Measurements from ENCODE around the gene GOLGB1. TPM values are rescaled to one million over a fixed set of nuclear protein-coding genes. Genes with fewer than 3 reads are reported as not detected.
"Not testable (repeated sequence)": the region's sequence is repeated elsewhere in the genome, so short reads cannot be mapped to it uniquely, and the experiment has no call there.

Gene GOLGB1
- total RNA-seq, 1 donor from 2014 or later: 65.0 TPM

DNA sequence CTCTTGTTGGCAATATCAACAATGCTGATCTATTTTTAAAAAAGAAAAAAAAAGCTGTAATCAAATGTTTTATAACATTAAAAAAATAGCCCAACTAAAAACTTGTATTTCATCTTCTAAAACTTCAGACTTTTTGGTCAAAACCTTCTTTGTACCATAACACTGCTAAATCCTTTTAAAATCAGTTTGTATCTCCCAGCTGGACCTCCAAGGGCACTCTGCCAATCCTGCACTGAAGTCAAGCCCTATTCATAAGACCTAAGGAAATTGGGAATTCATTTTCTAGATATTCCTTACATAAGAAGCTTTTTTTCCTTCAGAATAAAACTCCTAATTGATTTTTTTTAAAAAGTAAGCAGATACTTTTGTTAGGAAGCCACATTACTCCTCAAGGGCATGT, 50.6 kb downstream of the GOLGB1 start:
- peaks cover 2% of the 10 kb centered on the region for H3K9me3 Mint-ChIP-seq (ENCODE audit: low read depth)
- TF ChIP-seq, protein P1, sequence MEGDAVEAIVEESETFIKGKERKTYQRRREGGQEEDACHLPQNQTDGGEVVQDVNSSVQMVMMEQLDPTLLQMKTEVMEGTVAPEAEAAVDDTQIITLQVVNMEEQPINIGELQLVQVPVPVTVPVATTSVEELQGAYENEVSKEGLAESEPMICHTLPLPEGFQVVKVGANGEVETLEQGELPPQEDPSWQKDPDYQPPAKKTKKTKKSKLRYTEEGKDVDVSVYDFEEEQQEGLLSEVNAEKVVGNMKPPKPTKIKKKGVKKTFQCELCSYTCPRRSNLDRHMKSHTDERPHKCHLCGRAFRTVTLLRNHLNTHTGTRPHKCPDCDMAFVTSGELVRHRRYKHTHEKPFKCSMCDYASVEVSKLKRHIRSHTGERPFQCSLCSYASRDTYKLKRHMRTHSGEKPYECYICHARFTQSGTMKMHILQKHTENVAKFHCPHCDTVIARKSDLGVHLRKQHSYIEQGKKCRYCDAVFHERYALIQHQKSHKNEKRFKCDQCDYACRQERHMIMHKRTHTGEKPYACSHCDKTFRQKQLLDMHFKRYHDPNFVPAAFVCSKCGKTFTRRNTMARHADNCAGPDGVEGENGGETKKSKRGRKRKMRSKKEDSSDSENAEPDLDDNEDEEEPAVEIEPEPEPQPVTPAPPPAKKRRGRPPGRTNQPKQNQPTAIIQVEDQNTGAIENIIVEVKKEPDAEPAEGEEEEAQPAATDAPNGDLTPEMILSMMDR (IDR thresholded peaks at IDR 0.05): no peak
- H3K4me1 Mint-ChIP-seq (ENCODE audit: low read depth): peaks cover 16% of the 10 kb centered on the region
- H3K27ac Mint-ChIP-seq (ENCODE audit: unreplicated experiment): no peak overlapping the region
- no peak for DNase-seq (ENCODE audit: low spot score)
- H3K27me3 Mint-ChIP-seq (ENCODE audit: low read depth): no peaks in the 10 kb centered on the region
- H3K4me3 Mint-ChIP-seq (ENCODE audit: unreplicated experiment): no peak overlapping the region
- H3K36me3 Mint-ChIP-seq (ENCODE audit: low read depth): peaks cover 18% of the 10 kb centered on the region

DNA sequence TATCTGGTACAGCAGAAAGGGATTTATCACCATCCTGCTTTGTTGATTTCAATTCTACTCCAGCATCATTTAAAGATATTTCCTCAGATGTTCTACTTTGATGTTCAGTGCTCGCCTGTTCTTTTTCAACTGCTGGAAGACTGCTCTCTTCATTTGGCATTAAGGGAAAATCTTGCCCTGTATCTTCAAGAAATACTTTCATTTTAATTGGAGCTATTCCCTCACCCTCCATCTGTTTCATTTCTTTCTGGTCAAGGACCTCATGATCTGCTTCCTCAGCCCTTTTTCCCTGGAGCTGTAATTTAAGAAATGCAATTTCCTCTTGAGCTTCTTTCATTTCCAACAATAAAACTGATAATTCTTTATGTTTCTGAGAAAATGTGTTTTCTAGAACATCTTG, 51.1 kb downstream of the GOLGB1 start:
- Mint-ChIP-seq H3K36me3 (ENCODE audit: low read depth) (peaks cover 16% of the 10 kb centered on the region), H3K27ac (ENCODE audit: unreplicated experiment) (no peak overlapping the region), H3K4me3 (ENCODE audit: unreplicated experiment) (no peak overlapping the region), H3K27me3 (ENCODE audit: low read depth) (no peaks in the 10 kb centered on the region), H3K9me3 (ENCODE audit: low read depth) (no peaks in the 10 kb centered on the region), H3K4me1 (ENCODE audit: low read depth) (peaks cover 16% of the 10 kb centered on the region)
- TF ChIP-seq, protein P1 (IDR thresholded peaks at IDR 0.05): no peak
- DNase-seq (ENCODE audit: low spot score): no peak

DNA sequence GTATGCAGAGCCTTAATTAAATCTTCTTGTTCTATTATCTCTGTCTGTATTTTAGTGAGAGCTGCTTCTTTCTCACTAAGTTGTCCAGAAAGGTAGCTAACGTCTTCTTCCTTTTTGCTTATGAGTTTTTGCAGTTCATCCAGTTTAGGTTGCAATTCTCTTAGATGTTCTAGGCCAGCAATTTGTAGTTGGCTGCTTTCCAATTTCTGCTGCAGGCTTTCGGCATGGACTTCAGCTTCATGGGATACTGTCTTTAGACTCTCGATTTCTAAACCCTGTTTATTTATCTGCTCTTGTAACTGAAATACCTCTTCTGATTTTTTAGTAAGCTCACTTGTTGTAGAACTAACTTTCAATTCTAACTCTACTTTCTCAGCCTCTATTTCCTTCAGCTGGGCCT, 53.4 kb downstream of the GOLGB1 start:
- DNase-seq (ENCODE audit: low spot score): no peak
- TF ChIP-seq, protein P1 (IDR thresholded peaks at IDR 0.05): no peak
- Mint-ChIP-seq H3K9me3 (ENCODE audit: low read depth) (no peaks in the 10 kb centered on the region), H3K36me3 (ENCODE audit: low read depth) (peaks cover 25% of the 10 kb centered on the region), H3K4me1 (ENCODE audit: low read depth) (peaks cover 16% of the 10 kb centered on the region), H3K27me3 (ENCODE audit: low read depth) (no peaks in the 10 kb centered on the region), H3K27ac (ENCODE audit: unreplicated experiment) (no peak overlapping the region), H3K4me3 (ENCODE audit: unreplicated experiment) (no peak overlapping the region)

DNA sequence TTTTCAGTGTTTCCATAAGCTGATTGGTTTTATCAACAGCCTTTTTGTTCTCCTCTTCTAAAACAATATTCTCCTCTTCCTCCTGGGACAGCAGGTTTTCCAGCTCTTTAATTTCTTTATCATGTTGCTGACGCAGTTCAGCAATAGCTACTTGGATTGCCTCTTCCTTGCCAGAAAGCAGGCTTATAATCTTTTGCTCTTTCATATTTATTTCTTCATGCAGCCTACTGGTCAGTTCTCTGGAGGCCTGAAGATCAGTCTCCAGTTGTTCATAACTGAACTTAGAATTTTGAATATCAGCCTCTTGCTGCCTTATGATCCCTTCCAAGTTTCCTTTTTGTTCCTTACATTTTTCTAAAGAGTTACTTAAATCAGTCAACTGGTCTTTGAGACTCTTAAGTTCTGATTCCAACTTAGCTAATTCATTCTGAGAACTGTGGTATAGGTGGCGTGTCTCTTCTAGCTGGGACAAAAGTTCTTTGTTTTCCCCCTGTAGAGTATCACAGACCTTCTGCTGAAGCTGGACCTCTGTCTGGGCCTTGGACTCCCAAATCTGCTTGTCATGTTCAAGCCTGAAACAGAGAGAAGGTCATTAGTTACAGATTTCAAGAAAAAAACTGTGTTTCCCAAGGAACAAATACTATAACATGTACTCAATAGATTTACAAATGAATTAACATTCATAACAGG, 57.4 kb downstream of the GOLGB1 start:
- Mint-ChIP-seq H3K4me1 (ENCODE audit: low read depth) (no peaks in the 10 kb centered on the region), H3K27ac (ENCODE audit: unreplicated experiment) (no peak overlapping the region)

DNA sequence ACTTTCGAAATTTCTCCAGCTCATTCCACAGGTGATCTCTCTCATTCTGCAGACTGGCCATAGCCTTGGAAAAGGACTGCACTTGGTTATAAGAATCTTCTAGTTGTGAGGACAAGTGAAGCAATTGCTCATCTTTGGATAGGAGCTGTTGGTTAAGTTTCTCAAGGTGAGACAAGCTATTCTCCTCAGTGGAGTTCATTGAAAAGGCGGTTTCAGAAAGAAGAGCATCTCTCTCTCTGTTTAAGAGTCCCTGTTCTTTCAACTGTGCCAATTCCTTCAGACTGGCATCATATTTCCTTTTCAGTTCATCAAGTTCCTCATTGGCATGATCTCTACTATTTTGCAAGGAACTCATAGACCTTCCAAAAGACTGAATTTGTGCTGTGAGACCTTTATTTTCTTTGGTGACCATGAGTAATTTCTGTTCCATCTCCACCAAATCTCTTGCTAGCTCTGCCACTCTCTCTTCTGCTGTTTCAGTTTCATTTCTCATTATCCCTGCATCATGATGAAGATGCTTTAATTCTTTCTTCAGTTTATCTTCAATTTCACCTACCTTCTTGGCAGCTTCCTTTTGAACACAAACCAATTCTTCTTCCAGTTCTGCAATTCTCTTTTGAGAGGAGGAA, 58.6 kb downstream of the GOLGB1 start:
- Mint-ChIP-seq H3K9me3 (ENCODE audit: low read depth) (peaks cover 9% of the 10 kb centered on the region), H3K27ac (ENCODE audit: unreplicated experiment) (no peak overlapping the region), H3K36me3 (ENCODE audit: low read depth) (peaks cover 35% of the 10 kb centered on the region), H3K27me3 (ENCODE audit: low read depth) (no peaks in the 10 kb centered on the region), H3K4me3 (ENCODE audit: unreplicated experiment) (no peak overlapping the region), H3K4me1 (ENCODE audit: low read depth) (no peaks in the 10 kb centered on the region)
- DNase-seq (ENCODE audit: low spot score): no peak
- TF ChIP-seq, protein P1 (IDR thresholded peaks at IDR 0.05): no peak

More for the DNA sequence above, 57.4 kb downstream of the GOLGB1 start:
- H3K9me3 Mint-ChIP-seq (ENCODE audit: low read depth): no peaks in the 10 kb centered on the region
- TF ChIP-seq, protein P1 (IDR thresholded peaks at IDR 0.05): no peak
- no peaks in the 10 kb centered on the region for H3K27me3 Mint-ChIP-seq (ENCODE audit: low read depth)
- H3K4me3 Mint-ChIP-seq (ENCODE audit: unreplicated experiment): no peak overlapping the region
- peaks cover 26% of the 10 kb centered on the region for H3K36me3 Mint-ChIP-seq (ENCODE audit: low read depth)
- DNase-seq (ENCODE audit: low spot score): no peak

DNA sequence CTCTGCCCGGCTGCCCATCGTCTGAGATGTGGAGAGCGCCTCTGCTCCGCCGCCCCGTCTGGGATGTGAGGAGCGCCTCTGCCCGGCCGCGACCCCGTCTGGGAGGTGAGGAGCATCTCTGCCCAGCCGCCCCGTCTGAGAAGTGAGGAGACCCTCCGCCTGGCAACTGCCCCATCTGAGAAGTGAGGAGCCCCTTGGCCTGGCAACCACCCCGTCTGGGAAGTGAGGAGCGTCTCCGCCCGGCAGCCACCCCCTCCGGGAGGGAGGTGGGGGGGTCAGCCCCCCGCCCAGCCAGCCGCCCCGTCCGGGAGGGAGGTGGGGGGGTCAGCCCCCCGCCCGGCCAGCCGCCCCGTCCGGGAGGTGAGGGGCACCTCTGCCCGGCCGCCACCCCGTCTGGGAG, 60.8 kb downstream of the GOLGB1 start:
- DNase-seq (ENCODE audit: low spot score); H3K27ac Mint-ChIP-seq (ENCODE audit: unreplicated experiment); H3K4me1 Mint-ChIP-seq (ENCODE audit: low read depth); H3K27me3 Mint-ChIP-seq (ENCODE audit: low read depth); H3K4me3 Mint-ChIP-seq (ENCODE audit: unreplicated experiment): not testable (repeated sequence)
- Mint-ChIP-seq H3K9me3 (ENCODE audit: low read depth) (peaks cover 20% of the 10 kb centered on the region), H3K36me3 (ENCODE audit: low read depth) (peaks cover 47% of the 10 kb centered on the region)
